ENCODE results near the gene CRISP2.

GRCh38 chr6:49744259-49744658 is 30.9 kb upstream of the CRISP2 start, which contains the start of gene CRISP3:
- TF ChIP-seq CTCF (IDR thresholded peaks at IDR 0.05), result no peak
- TF ChIP-seq POLR2A (IDR thresholded peaks at IDR 0.05), result no peak
